Left colon (tissue), 2 donors: ENCODE data around the gene CRACR2A. TPM values are rescaled to one million over a fixed set of nuclear protein-coding genes. Genes with fewer than 3 reads are reported as not detected.

ENCODE experiments used
- ATAC-seq: fragments of 200-7000 bp; cut with Tn5 transposase; one replicate; pipeline ENCODE4 v1.9.1; 2020; ENCODE audit warnings: mild to moderate bottlenecking, moderate library complexity
- DNase-seq, 2 donors: peaks; one replicate each; pipeline ENCODE4 v3.0.0-alpha.2; 2020
- intact Hi-C, 2 donors: fragments of 100-400 bp; cut with DNase I in 1 of 2; cut with micrococcal nuclease in 1 of 2; formaldehyde crosslinking; loops; one replicate each; pipeline versions ENCODE4 v1.11.2 to v1.14.0; 2022; cut with DNase I, micrococcal nuclease
- total RNA-seq, 2 donors: library from RNA; stranded (reverse); fragmentation: NEBNext Ultra II Directional; extraction: Animal tissue kit (Norgen Biotek cat#: 25700); gene quantifications; one replicate each; pipeline ENCODE4 v1.2.1, GENCODE V29; 2021
- donor health status: DM: no; HTN: no; CAD: no.
- donor health status: DM: yes; HTN: yes; CAD: no.

Gene CRACR2A
- total RNA-seq, 2 donors from 2014 or later, result 63.3 to 68.5 TPM

DNA sequence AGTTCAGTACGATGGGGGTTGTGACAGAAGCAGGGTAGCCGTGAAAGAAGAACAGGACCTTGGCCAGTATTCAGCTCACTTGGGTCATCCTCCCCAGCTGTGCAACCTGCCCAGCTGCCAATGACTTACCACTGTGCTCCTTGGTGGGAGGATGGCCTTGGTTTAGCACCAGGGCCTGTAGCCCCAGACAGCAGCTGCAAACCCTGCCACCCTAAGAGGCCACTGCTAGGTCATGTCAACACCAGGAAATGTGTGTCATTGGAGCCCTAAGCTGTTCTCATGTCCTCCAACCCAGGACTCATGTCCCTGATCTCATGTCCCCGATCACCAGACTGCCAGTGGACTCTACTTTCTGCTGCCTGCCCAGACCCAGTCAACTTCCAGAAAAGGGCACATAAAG is 3.0 kb upstream of the CRACR2A start:
- intact Hi-C loops, result no loop called here
- ATAC-seq, result no peak
- no peak for DNase-seq

GRCh38 chr12:3753544-3754284 is 805 bp upstream of the CRACR2A start:
- ATAC-seq, result no peak
- intact Hi-C loops, result no loop called here
- peak in 1 of 2 donors; percentile 32 for DNase-seq

- intact Hi-C loops, result no loop called here
- ATAC-seq, result peak; percentile 43
- DNase-seq, result peak; percentile 57 to 64
Observed at GRCh38 chr12:3752096-3752709, 706 bp downstream of the CRACR2A start.

GRCh38 chr12:3751151-3752095 is 1.5 kb downstream of the CRACR2A start:
- DNase-seq, result no peak
- ATAC-seq, result no peak
- intact Hi-C loops, result no loop called here

DNA sequence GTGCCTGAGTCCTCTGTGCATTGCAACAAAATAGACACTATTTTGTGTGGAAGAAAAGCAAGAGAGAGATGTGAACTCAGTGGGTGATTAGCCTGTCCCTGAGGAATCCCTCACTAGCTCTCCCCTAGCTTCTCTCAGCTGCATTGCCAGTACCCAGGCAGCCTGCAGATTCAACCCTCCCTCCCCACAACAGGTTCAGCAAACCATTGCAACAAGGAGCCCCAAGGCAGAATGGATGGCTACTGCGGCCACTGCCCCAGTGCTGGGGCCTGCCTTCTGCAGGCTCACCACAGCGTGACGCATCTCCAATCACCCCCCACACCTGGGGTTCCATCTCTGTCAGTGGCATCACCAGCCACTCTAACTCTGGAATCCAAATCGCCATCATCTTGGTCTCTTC is 2.3 kb downstream of the CRACR2A start:
- intact Hi-C loops, result no loop called here
- DNase-seq (no peak), ATAC-seq (no peak)

DNA sequence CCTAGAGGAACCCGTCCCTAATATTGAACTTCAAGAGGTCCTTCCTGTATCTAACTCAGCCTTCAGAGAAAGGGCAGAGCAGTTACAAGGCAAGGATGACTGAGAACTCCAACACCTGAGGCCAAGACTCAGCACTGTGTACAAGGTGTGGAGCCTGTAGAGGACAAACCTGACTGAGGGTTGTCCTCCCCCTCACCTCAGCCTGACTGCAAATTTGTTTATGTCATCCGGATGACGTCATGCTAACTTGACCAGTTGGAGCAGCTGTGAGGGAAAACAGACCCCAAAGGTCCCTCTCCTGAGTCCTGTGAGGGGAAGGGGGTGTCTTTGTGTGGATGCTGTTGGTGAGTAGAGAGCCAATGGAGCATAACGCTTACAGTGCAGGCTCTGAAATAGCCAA is 4.3 kb downstream of the CRACR2A start:
- DNase-seq (no peak), ATAC-seq (no peak)
- intact Hi-C loops, result no loop called here

- DNase-seq (peak; percentile 63 to 85), ATAC-seq (peak; percentile 64)
- intact Hi-C loops, result no loop called here
Observed at GRCh38 chr12:3747976-3748619, 4.8 kb downstream of the CRACR2A start.

DNA sequence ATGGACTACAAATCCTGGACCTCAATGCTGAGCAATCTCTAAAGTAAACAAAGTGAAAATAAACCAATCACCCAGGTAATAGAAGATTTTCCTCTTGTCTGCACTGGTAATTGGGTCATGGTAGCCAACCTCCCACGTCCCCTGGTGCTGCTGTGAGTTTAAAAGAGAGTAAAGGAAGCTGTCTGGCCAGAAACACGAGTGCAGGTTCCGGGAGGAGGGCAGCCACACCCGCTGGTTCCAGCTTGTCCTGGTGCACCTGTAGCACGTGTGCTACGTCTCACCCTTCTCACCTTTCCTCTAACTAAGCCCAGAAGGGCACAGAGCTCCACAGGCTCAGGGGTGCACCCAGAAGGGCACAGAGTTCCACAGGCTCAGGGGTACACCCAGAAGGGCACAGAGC is 5.4 kb downstream of the CRACR2A start:
- peak; percentile 61 to 76 for DNase-seq
- intact Hi-C loops, result no loop called here
- ATAC-seq, result peak; percentile 78

DNA sequence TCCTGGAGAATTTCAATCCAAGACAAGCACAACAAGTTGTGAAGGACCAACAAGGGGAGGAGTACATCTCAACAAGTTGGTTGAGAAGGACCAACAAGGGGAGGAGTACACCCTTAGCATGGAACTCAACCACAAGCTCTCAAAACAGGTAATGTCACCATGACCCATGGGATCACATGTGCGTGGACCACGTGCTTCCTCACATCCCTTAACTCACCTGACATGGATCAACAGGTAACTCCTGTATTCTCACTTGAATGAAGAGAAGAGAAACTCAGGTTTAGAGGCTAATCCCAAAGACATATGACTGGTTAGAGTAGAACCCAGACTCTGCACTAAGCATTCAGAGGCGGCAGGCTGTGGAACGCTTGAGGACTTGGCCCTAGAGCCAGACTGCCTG is 6.2 kb downstream of the CRACR2A start:
- intact Hi-C loops, result no loop called here
- no peak for ATAC-seq

GRCh38 chr12:3745152-3745551 is 7.8 kb downstream of the CRACR2A start:
- DNase-seq, result no peak
- intact Hi-C loops, result no loop called here
- ATAC-seq, result no peak

More for the DNA sequence above, 6.2 kb downstream of the CRACR2A start:
- no peak for DNase-seq

DNA sequence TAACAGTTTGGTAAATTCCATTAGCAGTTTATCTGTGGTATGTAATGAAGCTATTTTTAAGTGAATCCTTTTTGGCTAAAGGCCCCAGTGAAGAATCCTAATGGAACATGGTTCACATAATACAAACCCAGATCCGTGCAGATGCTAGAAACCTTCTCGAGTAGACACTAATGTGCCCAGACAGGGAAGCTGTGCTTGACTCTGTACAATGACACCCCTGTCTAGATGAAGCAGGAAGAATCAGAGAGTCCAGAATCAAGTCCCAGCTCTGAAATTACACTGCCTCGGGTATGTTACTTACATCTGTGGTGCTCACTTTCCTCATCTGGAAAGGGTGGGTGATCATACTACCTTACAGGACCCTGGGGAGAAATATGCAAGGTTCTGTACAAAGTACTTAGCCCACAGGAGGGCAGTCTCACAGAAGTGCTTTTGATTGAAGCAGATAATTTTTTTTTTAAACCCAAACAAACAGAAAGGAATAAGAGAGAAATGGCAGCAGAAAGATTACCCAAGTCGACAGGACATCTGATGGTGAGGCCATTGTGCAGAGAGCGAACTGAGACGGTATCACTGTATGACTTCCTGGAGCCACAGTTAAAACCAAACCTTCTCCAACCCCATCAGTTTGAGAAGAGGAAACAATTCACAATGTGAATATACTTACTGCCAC is 8.5 kb downstream of the CRACR2A start:
- no peak for DNase-seq

DNA sequence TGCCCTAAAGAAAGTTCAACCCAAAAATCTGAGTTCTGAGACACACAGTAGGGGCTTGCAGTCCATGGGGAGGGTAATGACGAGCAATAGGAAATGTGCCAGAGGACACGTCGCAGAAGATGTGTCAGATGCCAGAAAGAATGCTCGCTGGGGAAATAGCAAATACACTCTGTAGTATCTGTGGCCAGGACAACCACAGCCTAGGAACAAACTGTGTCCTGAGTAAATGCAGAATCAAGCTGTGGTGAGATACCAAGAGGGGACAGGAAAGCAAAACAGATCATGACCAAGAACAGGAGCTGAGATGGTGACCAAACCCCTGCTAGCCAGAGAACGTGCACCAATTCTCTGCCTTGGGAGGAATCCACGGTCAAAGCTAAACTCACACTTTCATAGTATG is 9.1 kb downstream of the CRACR2A start:
- intact Hi-C loops, result no loop called here
- no peak for ATAC-seq
- DNase-seq, result no peak

More for the DNA sequence above, 8.5 kb downstream of the CRACR2A start:
- intact Hi-C loops, result no loop called here
- ATAC-seq, result no peak

- intact Hi-C loops, result no loop called here
- ATAC-seq (peak; percentile 11), DNase-seq (peak in 1 of 2 donors; percentile 26)
Observed at GRCh38 chr12:3741882-3742672, 10.8 kb downstream of the CRACR2A start.

GRCh38 chr12:3740480-3741231 is 12.3 kb downstream of the CRACR2A start:
- intact Hi-C loops, result no loop called here
- DNase-seq, result peak in 1 of 2 donors; percentile 4
- peak; percentile 81 for ATAC-seq

DNA sequence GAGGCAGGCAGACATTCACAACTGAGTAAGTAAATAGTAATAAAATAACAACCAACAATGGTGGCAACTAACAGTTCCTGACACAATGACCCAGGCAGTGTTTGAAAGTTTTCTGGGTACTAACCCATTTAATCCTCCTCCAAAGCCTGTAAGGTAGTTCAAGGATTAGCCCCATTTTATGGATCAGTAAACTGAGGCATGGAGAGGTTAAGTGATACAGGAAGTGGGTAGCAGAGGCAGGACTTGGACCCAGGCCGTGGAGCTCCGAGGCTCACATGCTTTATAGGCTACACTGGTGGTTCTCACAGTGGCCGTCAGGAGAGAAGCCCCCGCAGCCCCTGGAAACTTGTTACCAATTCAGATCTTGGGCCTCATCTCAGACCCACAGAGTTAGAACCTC is 17.5 kb downstream of the CRACR2A start:
- no peak for ATAC-seq
- no peak for DNase-seq
- intact Hi-C loops, result no loop called here

GRCh38 chr12:3732901-3733300 is 20.0 kb downstream of the CRACR2A start:
- DNase-seq, result peak; percentile 89 to 90
- intact Hi-C loops, result no loop called here
- ATAC-seq, result peak; percentile 97

GRCh38 chr12:3730111-3730510 is 22.8 kb downstream of the CRACR2A start:
- ATAC-seq (no peak), DNase-seq (no peak)
- intact Hi-C loops, result no loop called here
